ENCODE data around the gene LGALS12. TPM values are rescaled to one million over a fixed set of nuclear protein-coding genes. Genes with fewer than 3 reads are reported as not detected.

LGALS12 gene
- total RNA-seq = 0.11 TPM in 1 of 2 replicates, not detected in the other

GRCh38 chr11:63505857-63506528 lies at the start of gene LGALS12:
Gene LGALS12 (plus strand): TSS chr11:63506084. CDS start chr11:63506459, 375 bp downstream.

GRCh38 chr11:63490551-63491239 lies 15.2 kb upstream of the LGALS12 start, which contains the start of gene PLAAT5:
Gene PLAAT5 (minus strand): TSS chr11:63491167. CDS start chr11:63491034, 133 bp downstream.

GRCh38 chr11:63536669-63537292 lies 30.9 kb downstream of the LGALS12 start, which contains the start of gene PLAAT4:
Gene PLAAT4 (plus strand): TSS chr11:63536808. CDS start chr11:63536869, 61 bp downstream.

GRCh38 chr11:63563201-63564055 lies 57.5 kb downstream of the LGALS12 start, which contains the start of gene PLAAT2:
Gene PLAAT2 (minus strand): TSS chr11:63563379. CDS start chr11:63563324, 55 bp downstream.

Other genes starting within 250 kb of the LGALS12 start
- not detected in 2 replicates for gene SLC22A9, start 136.3 kb upstream of the LGALS12 start, total RNA-seq
- gene PLAAT5, start 14.9 kb upstream of the LGALS12 start, total RNA-seq = 0.39 and 0.86 TPM in 2 replicates
- gene PLAAT4, start 30.7 kb downstream of the LGALS12 start, total RNA-seq = 27.4 and 36.1 TPM in 2 replicates
- not detected in 2 replicates for gene PLAAT2, start 57.3 kb downstream of the LGALS12 start, total RNA-seq
- gene PLAAT3, start 108.3 kb downstream of the LGALS12 start, total RNA-seq = 12.4 and 14.9 TPM in 2 replicates
- gene ATL3, start 165.3 kb downstream of the LGALS12 start, total RNA-seq = 359 and 394 TPM in 2 replicates
- 122 and 132 TPM in 2 replicates for gene RTN3, start 175.4 kb downstream of the LGALS12 start, total RNA-seq

Measured in articular chondrocyte of knee joint (primary cell).